ENCODE results near the gene LRRC4C.

LRRC4C gene

DNA sequence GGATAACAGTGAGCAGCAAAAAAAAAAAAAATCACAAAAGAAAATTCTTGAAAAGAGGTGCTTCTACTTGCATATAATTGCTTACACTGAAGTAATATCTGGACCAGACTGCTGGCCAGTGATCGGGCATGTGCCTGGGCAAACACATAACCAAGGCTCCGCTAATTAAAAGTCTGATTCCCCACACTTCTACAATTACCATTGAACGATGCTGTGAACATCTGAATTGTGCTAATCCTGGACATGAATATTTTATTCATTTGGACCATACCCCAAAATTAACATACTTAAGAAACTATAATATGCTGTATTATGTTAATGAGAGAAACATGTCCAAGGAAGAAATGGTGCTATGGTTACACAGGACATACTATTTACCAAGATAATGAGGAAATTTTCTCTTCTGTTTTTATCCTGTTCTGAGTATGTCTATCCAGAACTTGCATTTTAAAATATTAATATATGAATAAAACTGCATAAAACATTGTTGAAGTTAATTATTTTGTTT, 69.8 kb downstream of the LRRC4C start:
- H3K9me3 ChIP-seq (ENCODE audit: control insufficient read depth, low read length): no peaks in the 10 kb centered on the region
- H3K27me3 ChIP-seq (replicated peaks; ENCODE audit: control insufficient read depth, insufficient read depth, low read length): no peaks in the 10 kb centered on the region
- DNase-seq (ENCODE audit: low read depth): no peak
- H3K9ac ChIP-seq (ENCODE audit: low read length): no peak overlapping the region
- no peak overlapping the region for H3K4me3 ChIP-seq (ENCODE audit: low read length)
- no peaks in the 10 kb centered on the region for H3K4me1 ChIP-seq (ENCODE audit: control insufficient read depth, insufficient read depth, low read length)
- H3K36me3 ChIP-seq (ENCODE audit: control insufficient read depth, insufficient read depth, low read length, severe bottlenecking): no peaks in the 10 kb centered on the region

DNA sequence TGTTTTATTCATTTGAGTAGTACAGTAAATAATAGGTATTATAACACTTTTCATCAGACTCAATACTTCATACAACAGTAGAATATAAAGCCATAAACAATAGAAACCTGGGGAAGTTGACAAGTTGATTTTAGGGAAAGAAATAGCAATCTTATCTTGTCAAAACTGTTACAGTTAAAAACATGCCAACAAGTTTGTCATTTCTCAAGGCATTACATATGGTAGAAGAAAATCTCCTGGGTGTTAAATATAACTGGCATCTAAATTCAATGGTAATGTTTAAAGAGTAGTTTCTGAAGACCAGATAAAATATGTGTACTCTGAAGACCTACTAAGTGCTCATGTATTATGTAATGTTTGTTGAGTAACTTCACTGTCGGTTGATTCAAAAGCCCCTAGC, 75.1 kb downstream of the LRRC4C start:
- Histone ChIP-seq H3K36me3 (ENCODE audit: control insufficient read depth, insufficient read depth, low read length, severe bottlenecking) (no peaks in the 10 kb centered on the region), H3K27me3 (replicated peaks; ENCODE audit: control insufficient read depth, insufficient read depth, low read length) (no peaks in the 10 kb centered on the region), H3K4me1 (ENCODE audit: control insufficient read depth, insufficient read depth, low read length) (no peaks in the 10 kb centered on the region), H3K9me3 (ENCODE audit: control insufficient read depth, low read length) (no peaks in the 10 kb centered on the region), H3K4me3 (ENCODE audit: low read length) (no peak overlapping the region), H3K9ac (ENCODE audit: low read length) (no peak overlapping the region)
- no peak for DNase-seq (ENCODE audit: low read depth)

- Histone ChIP-seq H3K4me1 (ENCODE audit: control insufficient read depth, insufficient read depth, low read length) (no peaks in the 10 kb centered on the region), H3K9me3 (ENCODE audit: control insufficient read depth, low read length) (no peaks in the 10 kb centered on the region), H3K36me3 (ENCODE audit: control insufficient read depth, insufficient read depth, low read length, severe bottlenecking) (no peaks in the 10 kb centered on the region), H3K4me3 (ENCODE audit: low read length) (no peak overlapping the region), H3K27me3 (replicated peaks; ENCODE audit: control insufficient read depth, insufficient read depth, low read length) (no peaks in the 10 kb centered on the region), H3K9ac (ENCODE audit: low read length) (no peak overlapping the region)
- no peak for DNase-seq (ENCODE audit: low read depth)
Observed at GRCh38 chr11:41383768-41384167, 75.7 kb downstream of the LRRC4C start.

- H3K36me3 ChIP-seq (ENCODE audit: control insufficient read depth, insufficient read depth, low read length, severe bottlenecking): no peaks in the 10 kb centered on the region
- DNase-seq (ENCODE audit: low read depth): no peak
- H3K9me3 ChIP-seq (ENCODE audit: control insufficient read depth, low read length): no peaks in the 10 kb centered on the region
- no peaks in the 10 kb centered on the region for H3K27me3 ChIP-seq (replicated peaks; ENCODE audit: control insufficient read depth, insufficient read depth, low read length)
- no peaks in the 10 kb centered on the region for H3K4me1 ChIP-seq (ENCODE audit: control insufficient read depth, insufficient read depth, low read length)
- no peak overlapping the region for H3K9ac ChIP-seq (ENCODE audit: low read length)
- no peak overlapping the region for H3K4me3 ChIP-seq (ENCODE audit: low read length)
Observed at GRCh38 chr11:41382927-41383326, 76.5 kb downstream of the LRRC4C start.

DNA sequence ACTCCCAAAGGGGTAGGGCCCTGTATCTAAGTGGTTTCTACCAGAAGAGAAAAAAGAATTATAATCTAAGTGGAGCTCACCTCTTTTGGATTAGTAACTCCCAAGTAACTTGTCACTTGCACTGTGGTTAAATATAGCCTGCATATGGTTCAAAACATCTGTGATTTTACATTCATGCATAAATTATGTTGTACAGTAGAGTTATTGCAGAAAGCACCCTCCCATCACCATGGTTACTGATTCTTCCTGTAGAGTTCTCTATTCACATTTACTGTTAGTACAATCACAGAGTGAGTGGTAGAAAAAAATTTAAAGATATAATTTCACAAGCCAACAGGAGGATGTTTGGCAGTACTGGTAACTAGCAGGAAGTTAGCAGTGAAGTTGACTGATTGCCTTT, 80.4 kb downstream of the LRRC4C start:
- Histone ChIP-seq H3K27me3 (replicated peaks; ENCODE audit: control insufficient read depth, insufficient read depth, low read length) (no peaks in the 10 kb centered on the region), H3K9ac (ENCODE audit: low read length) (no peak overlapping the region), H3K9me3 (ENCODE audit: control insufficient read depth, low read length) (no peaks in the 10 kb centered on the region), H3K36me3 (ENCODE audit: control insufficient read depth, insufficient read depth, low read length, severe bottlenecking) (no peaks in the 10 kb centered on the region), H3K4me3 (ENCODE audit: low read length) (no peak overlapping the region), H3K4me1 (ENCODE audit: control insufficient read depth, insufficient read depth, low read length) (no peaks in the 10 kb centered on the region)
- DNase-seq (ENCODE audit: low read depth): no peak

GRCh38 chr11:41377709-41378394, 81.6 kb downstream of the LRRC4C start:
- no peaks in the 10 kb centered on the region for H3K9me3 ChIP-seq (ENCODE audit: control insufficient read depth, low read length)
- no peak overlapping the region for H3K9ac ChIP-seq (ENCODE audit: low read length)
- DNase-seq (ENCODE audit: low read depth): no peak
- no peak overlapping the region for H3K4me3 ChIP-seq (ENCODE audit: low read length)
- no peaks in the 10 kb centered on the region for H3K27me3 ChIP-seq (replicated peaks; ENCODE audit: control insufficient read depth, insufficient read depth, low read length)
- no peaks in the 10 kb centered on the region for H3K4me1 ChIP-seq (ENCODE audit: control insufficient read depth, insufficient read depth, low read length)
- no peaks in the 10 kb centered on the region for H3K36me3 ChIP-seq (ENCODE audit: control insufficient read depth, insufficient read depth, low read length, severe bottlenecking)

DNA sequence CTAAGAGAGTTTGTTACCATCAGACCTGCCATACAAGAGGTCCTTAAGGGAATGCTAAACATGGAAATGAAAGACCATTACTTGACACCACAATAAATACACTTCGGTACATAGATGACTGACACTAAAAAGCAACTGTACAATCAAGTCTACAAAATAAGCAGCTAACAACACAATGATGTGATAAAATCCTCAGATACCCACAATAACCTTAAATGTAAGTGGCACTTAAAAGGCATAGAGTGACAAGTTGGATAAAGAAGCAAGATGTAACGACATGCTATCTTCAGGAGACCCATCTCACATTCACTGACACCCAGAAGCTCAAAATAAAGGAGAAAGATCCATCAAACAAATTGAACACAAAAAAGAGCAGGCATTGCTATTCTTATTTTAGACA, 107.6 kb downstream of the LRRC4C start:
- no peak overlapping the region for H3K9ac ChIP-seq (ENCODE audit: low read length)
- DNase-seq (ENCODE audit: low read depth): no peak
- no peaks in the 10 kb centered on the region for H3K27me3 ChIP-seq (replicated peaks; ENCODE audit: control insufficient read depth, insufficient read depth, low read length)
- H3K4me3 ChIP-seq (ENCODE audit: low read length): no peak overlapping the region
- H3K9me3 ChIP-seq (ENCODE audit: control insufficient read depth, low read length): no peaks in the 10 kb centered on the region
- no peaks in the 10 kb centered on the region for H3K4me1 ChIP-seq (ENCODE audit: control insufficient read depth, insufficient read depth, low read length)
- no peaks in the 10 kb centered on the region for H3K36me3 ChIP-seq (ENCODE audit: control insufficient read depth, insufficient read depth, low read length, severe bottlenecking)

GRCh38 chr11:41346042-41346441, 113.4 kb downstream of the LRRC4C start:
- H3K4me1 ChIP-seq (ENCODE audit: control insufficient read depth, insufficient read depth, low read length): no peaks in the 10 kb centered on the region
- H3K9me3 ChIP-seq (ENCODE audit: control insufficient read depth, low read length): no peaks in the 10 kb centered on the region
- no peaks in the 10 kb centered on the region for H3K36me3 ChIP-seq (ENCODE audit: control insufficient read depth, insufficient read depth, low read length, severe bottlenecking)
- H3K4me3 ChIP-seq (ENCODE audit: low read length): no peak overlapping the region
- DNase-seq (ENCODE audit: low read depth): no peak
- H3K27me3 ChIP-seq (replicated peaks; ENCODE audit: control insufficient read depth, insufficient read depth, low read length): no peaks in the 10 kb centered on the region
- H3K9ac ChIP-seq (ENCODE audit: low read length): no peak overlapping the region

GRCh38 chr11:41334007-41334933, 125.2 kb downstream of the LRRC4C start:
- Histone ChIP-seq H3K9ac (ENCODE audit: low read length) (no peak overlapping the region), H3K36me3 (ENCODE audit: control insufficient read depth, insufficient read depth, low read length, severe bottlenecking) (no peaks in the 10 kb centered on the region), H3K9me3 (ENCODE audit: control insufficient read depth, low read length) (peaks cover 3% of the 10 kb centered on the region), H3K27me3 (replicated peaks; ENCODE audit: control insufficient read depth, insufficient read depth, low read length) (no peaks in the 10 kb centered on the region), H3K4me1 (ENCODE audit: control insufficient read depth, insufficient read depth, low read length) (no peaks in the 10 kb centered on the region), H3K4me3 (ENCODE audit: low read length) (no peak overlapping the region)
- DNase-seq (ENCODE audit: low read depth): no peak

GRCh38 chr11:41333357-41333756, 126.1 kb downstream of the LRRC4C start:
- no peaks in the 10 kb centered on the region for H3K27me3 ChIP-seq (replicated peaks; ENCODE audit: control insufficient read depth, insufficient read depth, low read length)

GRCh38 chr11:41328324-41328723, 131.1 kb downstream of the LRRC4C start:
- Histone ChIP-seq H3K27me3 (replicated peaks; ENCODE audit: control insufficient read depth, insufficient read depth, low read length) (no peaks in the 10 kb centered on the region), H3K9ac (ENCODE audit: low read length) (no peak overlapping the region), H3K4me3 (ENCODE audit: low read length) (no peak overlapping the region), H3K9me3 (ENCODE audit: control insufficient read depth, low read length) (no peaks in the 10 kb centered on the region), H3K4me1 (ENCODE audit: control insufficient read depth, insufficient read depth, low read length) (no peaks in the 10 kb centered on the region), H3K36me3 (ENCODE audit: control insufficient read depth, insufficient read depth, low read length, severe bottlenecking) (no peaks in the 10 kb centered on the region)
- DNase-seq (ENCODE audit: low read depth): no peak

More at GRCh38 chr11:41333357-41333756, 126.1 kb downstream of the LRRC4C start:
- Histone ChIP-seq H3K36me3 (ENCODE audit: control insufficient read depth, insufficient read depth, low read length, severe bottlenecking) (no peaks in the 10 kb centered on the region), H3K9ac (ENCODE audit: low read length) (no peak overlapping the region), H3K9me3 (ENCODE audit: control insufficient read depth, low read length) (peaks cover 3% of the 10 kb centered on the region), H3K4me1 (ENCODE audit: control insufficient read depth, insufficient read depth, low read length) (no peaks in the 10 kb centered on the region), H3K4me3 (ENCODE audit: low read length) (no peak overlapping the region)
- DNase-seq (ENCODE audit: low read depth): no peak

Measured in adipocyte (in vitro differentiated cells).